Common myeloid progenitor, CD34-positive (primary cell): ENCODE results near the gene HRH1. TPM values are rescaled to one million over a fixed set of nuclear protein-coding genes. Genes with fewer than 3 reads are reported as not detected.
"Not testable (repeated sequence)": the region's sequence is repeated elsewhere in the genome, so short reads cannot be mapped to it uniquely, and the experiment has no call there.

Experiments
- CTCF ChIA-PET: fragments of 350-600 bp; sonication (Branson Sonifier 250); formaldehyde crosslinking; loops from one replicate; lab custom pipeline; 2021; ENCODE audit warnings: antibody characterized with exemption; lab: Charles Lee
- POLR2A ChIA-PET: fragments of 350-600 bp; sonication (Branson Sonifier 250); formaldehyde crosslinking; loops from one replicate; lab custom pipeline; 2021; ENCODE audit warnings: antibody characterized with exemption; lab: Charles Lee
- DNase-seq, 3 donors: peaks; one replicate each; pipeline versions ENCODE4 v3.0.0 to v3.0.0-alpha.2; 2013
- H3K27ac ChIP-seq, 2 experiments: 1 replicate in 1 of 2; 2 replicates in 1 of 2; pipeline ENCODE4 v1.7.0; 2013; ENCODE audit warnings: inconsistent platforms in 2 of 2, low read length in 2 of 2, mild to moderate bottlenecking in 2 of 2, low read depth in 1 of 2, moderate library complexity in 1 of 2; ENCODE audit not compliant: severe bottlenecking in 2 of 2, insufficient read depth in 1 of 2, poor library complexity in 1 of 2
- H3K27me3 ChIP-seq, 5 experiments: replicated peaks in 2 of 5; 1 replicate in 3 of 5; 2 replicates in 2 of 5; pipeline versions ENCODE4 v1.6.1 to v1.7.0; 2013; ENCODE audit warnings: low read length in 4 of 5, mild to moderate bottlenecking in 2 of 5, moderate library complexity in 2 of 5, inconsistent platforms in 1 of 5; ENCODE audit not compliant: insufficient read depth in 5 of 5, control insufficient read depth in 4 of 5
- H3K36me3 ChIP-seq, 4 experiments: 1 replicate in 2 of 4; 2 replicates in 2 of 4; pipeline versions ENCODE4 v1.6.1 to v1.7.0; 2013; ENCODE audit warnings: low read length in 3 of 4, control low read depth in 1 of 4, mild to moderate bottlenecking in 1 of 4; ENCODE audit not compliant: control insufficient read depth in 4 of 4, insufficient read depth in 4 of 4
- H3K4me1 ChIP-seq, 4 experiments: 1 replicate in 3 of 4; 2 replicates in 1 of 4; pipeline versions ENCODE4 v1.6.1 to v1.7.1; 2013; ENCODE audit warnings: low read length in 3 of 4, mild to moderate bottlenecking in 3 of 4, control low read depth in 1 of 4, inconsistent platforms in 1 of 4, moderate library complexity in 1 of 4; ENCODE audit not compliant: control insufficient read depth in 4 of 4, insufficient read depth in 4 of 4; ENCODE audit errors: control extremely low read depth in 1 of 4
- H3K4me3 ChIP-seq, 7 experiments: 1 replicate in 4 of 7; 2 replicates in 3 of 7; pipeline versions ENCODE4 v1.5.1 to v1.7.0; 2013; ENCODE audit warnings: mild to moderate bottlenecking in 7 of 7, low read length in 6 of 7, moderate library complexity in 6 of 7, inconsistent platforms in 2 of 7, low read depth in 2 of 7, control low read depth in 1 of 7; ENCODE audit not compliant: insufficient read depth in 4 of 7, control insufficient read depth in 1 of 7; ENCODE audit errors: extremely low read depth in 1 of 7
- H3K9me3 ChIP-seq, 5 experiments: 1 replicate in 4 of 5; 2 replicates in 1 of 5; pipeline versions ENCODE4 v1.6.1 to v1.7.1; 2013; ENCODE audit warnings: low read length in 4 of 5, mild to moderate bottlenecking in 2 of 5, inconsistent platforms in 1 of 5, low read depth in 1 of 5, moderate library complexity in 1 of 5; ENCODE audit not compliant: control insufficient read depth in 4 of 5, insufficient read depth in 2 of 5; ENCODE audit errors: control extremely low read depth in 1 of 5
- WGBS: methylation state at CpG from one replicate; pipeline ENCODE4 v1.1.5; 2013; ENCODE audit not compliant: insufficient coverage; 5-methylcytosine and 5-hydroxymethylcytosine counted together
- polyA plus RNA-seq: library from polyadenylated mRNA; unstranded; fragments of 120-200 nt; gene quantifications from one replicate; pipeline ENCODE4 v1.2.1, GENCODE V29; 2013

HRH1 gene
- 0.03 TPM for polyA plus RNA-seq

GRCh38 chr3:11154036-11154952 lies at the start of gene HRH1:
Gene HRH1 (plus strand): TSS chr3:11154493. CDS start chr3:11259038, 104,545 bp downstream.
- Histone ChIP-seq H3K4me3 (peak within 1 kb of the TSS; percentile 17 to 65 (median 47)), H3K9me3 (no peaks in the 10 kb centered on the region), H3K36me3 (no peaks in the 10 kb centered on the region), H3K27ac (no peak within 1 kb of the TSS), H3K27me3 (peaks cover 0 to 48% (median 15%) of the 10 kb centered on the region in 5 experiments), H3K4me1 (peaks cover 0 to 26% (median 14%) of the 10 kb centered on the region in 4 experiments)
- WGBS = under 1% methylated on average over 75 of the region's 98 CpGs
- peak in 2 of 3 donors; percentile 31 to 60 for DNase-seq
- POLR2A ChIA-PET = interaction anchor here (0.6 to 0.8 kb wide), 2 partner anchors 20 to 64 kb away, joined by 3 read pairs; no protein-coding TSS in a partner anchor
- CTCF ChIA-PET = interaction anchor here (0.8 to 2.6 kb wide), 7 partner anchors 8 to 180 kb away, joined by 3 to 10 read pairs (median 5); no protein-coding TSS in a partner anchor

DNA sequence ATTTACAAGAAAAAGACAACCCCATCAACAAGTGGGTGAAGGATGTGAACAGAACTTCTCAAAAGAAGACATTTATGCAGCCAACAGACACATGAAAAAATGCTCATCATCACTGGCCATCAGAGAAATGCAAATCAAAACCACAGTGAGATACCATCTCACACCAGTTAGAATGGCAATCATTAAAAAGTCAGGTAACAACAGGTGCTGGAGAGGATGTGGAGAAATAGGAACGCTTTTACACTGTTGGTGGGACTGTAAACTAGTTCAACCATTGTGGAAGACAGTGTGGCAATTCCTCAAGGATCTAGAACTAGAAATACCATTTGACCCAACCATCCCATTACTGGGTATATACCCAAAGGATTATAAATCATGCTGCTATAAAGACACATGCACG lies 41.0 kb upstream of the HRH1 start:
- H3K27ac ChIP-seq, POLR2A ChIA-PET, H3K4me3 ChIP-seq, DNase-seq, H3K9me3 ChIP-seq, CTCF ChIA-PET, H3K4me1 ChIP-seq, H3K27me3 ChIP-seq, H3K36me3 ChIP-seq: not testable (repeated sequence)
- WGBS = no CpG with 5 or more reads among the region's 2 CpGs

- ChIA-PET POLR2A (no interaction called here), CTCF (interaction anchor here (1.5 kb wide), 1 partner anchor 55 kb away, joined by 4 read pairs; no protein-coding TSS in a partner anchor)
- Histone ChIP-seq H3K4me1 (peaks cover 0 to 8% (median 6%) of the 10 kb centered on the region in 4 experiments), H3K27me3 (peaks cover 0 to 2% (median 0%) of the 10 kb centered on the region in 5 experiments), H3K27ac (no peak overlapping the region), H3K4me3 (no peak overlapping the region), H3K36me3 (no peaks in the 10 kb centered on the region), H3K9me3 (peaks cover 0 to 2% (median 0%) of the 10 kb centered on the region in 5 experiments)
- 97% methylated on average over 3 of the region's 3 CpGs for WGBS
- no peak for DNase-seq
These were observed 38.7 kb upstream of the HRH1 start for GRCh38 chr3:11115548-11115947.

GRCh38 chr3:11116336-11117059 lies 37.8 kb upstream of the HRH1 start:
- ChIA-PET POLR2A (no interaction called here), CTCF (no interaction called here)
- Histone ChIP-seq H3K9me3 (peaks cover 0 to 2% (median 0%) of the 10 kb centered on the region in 5 experiments), H3K27ac (no peak overlapping the region), H3K4me1 (peaks cover 0 to 9% (median 6%) of the 10 kb centered on the region in 4 experiments), H3K36me3 (no peaks in the 10 kb centered on the region), H3K4me3 (no peak overlapping the region), H3K27me3 (no peaks in the 10 kb centered on the region)
- DNase-seq = no peak
- WGBS = 98% methylated on average over 8 of the region's 8 CpGs

GRCh38 chr3:11117591-11117990 lies 36.7 kb upstream of the HRH1 start:
- H3K36me3 ChIP-seq = no peaks in the 10 kb centered on the region
- H3K9me3 ChIP-seq = peaks cover 0 to 2% (median 0%) of the 10 kb centered on the region in 5 experiments
- no peak overlapping the region for H3K27ac ChIP-seq
- H3K4me1 ChIP-seq = peaks cover 0 to 9% (median 6%) of the 10 kb centered on the region in 4 experiments
- DNase-seq = no peak
- H3K4me3 ChIP-seq = no peak overlapping the region
- WGBS = 97% methylated on average over 10 of the region's 10 CpGs
- ChIA-PET CTCF (no interaction called here), POLR2A (no interaction called here)
- no peaks in the 10 kb centered on the region for H3K27me3 ChIP-seq

DNA sequence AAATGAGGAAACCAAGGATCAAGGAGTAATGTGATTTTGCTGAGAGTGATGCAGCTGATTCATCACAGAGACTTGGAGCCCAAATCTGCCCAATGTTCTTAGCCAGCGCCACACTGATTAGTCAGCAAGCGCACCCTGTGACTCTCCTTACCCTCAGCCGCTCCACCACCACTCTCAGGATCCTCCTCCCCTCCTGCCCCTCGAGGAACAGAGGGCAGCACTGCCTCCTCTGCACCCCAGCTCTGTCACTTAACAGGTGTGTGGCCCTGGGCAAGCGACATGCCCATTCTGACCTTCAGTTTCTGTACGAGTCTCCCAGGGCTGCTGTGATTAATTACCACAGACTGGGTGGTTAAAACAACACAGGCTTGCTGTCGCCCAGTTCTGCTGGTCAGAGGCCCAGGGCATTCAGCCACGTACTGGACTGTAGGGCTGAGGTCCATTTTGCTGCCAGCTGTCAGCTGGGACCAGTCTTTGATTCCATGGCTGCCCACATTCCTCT lies 36.1 kb upstream of the HRH1 start:
- no peaks in the 10 kb centered on the region for H3K27me3 ChIP-seq
- no peak overlapping the region for H3K4me3 ChIP-seq
- no peak overlapping the region for H3K27ac ChIP-seq
- POLR2A ChIA-PET = no interaction called here
- H3K36me3 ChIP-seq = no peaks in the 10 kb centered on the region
- 66% methylated on average over 7 of the region's 8 CpGs for WGBS
- DNase-seq = no peak
- CTCF ChIA-PET = no interaction called here
- peaks cover 0 to 9% (median 6%) of the 10 kb centered on the region in 4 experiments for H3K4me1 ChIP-seq
- peaks cover 0 to 5% (median under 1%) of the 10 kb centered on the region in 5 experiments for H3K9me3 ChIP-seq
